CD14-positive monocyte (primary cell): ENCODE measurements around the gene PPP1R10. TPM values are rescaled to one million over a fixed set of nuclear protein-coding genes. Genes with fewer than 3 reads are reported as not detected.
A peak's percentile ranks its signal among the peaks of the same experiment; 100 is the strongest.

Source experiments
- DNase-seq, 3 donors: peaks; one replicate each; pipeline ENCODE4 v3.0.0-alpha.2; 2011 to 2022
- H2AFZ ChIP-seq: 2 replicates; pipeline ENCODE4 v1.6.0; 2012; ENCODE audit warnings: mild to moderate bottlenecking, low read depth, low read length, inconsistent platforms; ENCODE audit not compliant: insufficient read depth, poor library complexity, severe bottlenecking
- H3K27ac ChIP-seq, 2 donors: 1 replicate in 1 of 2; 2 replicates in 1 of 2; pipeline ENCODE4 v1.5.1; 2012 to 2013; ENCODE audit warnings: low read length in 2 of 2, control low read depth in 1 of 2, inconsistent platforms in 1 of 2, low read depth in 1 of 2, mild to moderate bottlenecking in 1 of 2
- H3K27me3 ChIP-seq, 2 donors: one replicate each; pipeline versions ENCODE4 v1.6.0 to v1.6.1; 2011 to 2013; ENCODE audit warnings: low read length in 2 of 2; ENCODE audit not compliant: control insufficient read depth in 2 of 2, insufficient read depth in 2 of 2
- H3K36me3 ChIP-seq, 2 donors: replicated peaks in 1 of 2; 1 replicate in 1 of 2; 2 replicates in 1 of 2; pipeline versions ENCODE4 v1.5.1 to v1.6.1; 2012 to 2013; ENCODE audit warnings: low read length in 2 of 2, control low read depth in 1 of 2, inconsistent platforms in 1 of 2, mild to moderate bottlenecking in 1 of 2; ENCODE audit not compliant: insufficient read depth in 2 of 2, control insufficient read depth in 1 of 2
- H3K4me1 ChIP-seq, 2 donors: 1 replicate in 1 of 2; 2 replicates in 1 of 2; pipeline versions ENCODE4 v1.5.1 to v1.6.1; 2012 to 2013; ENCODE audit warnings: low read length in 2 of 2, control low read depth in 1 of 2, inconsistent platforms in 1 of 2, mild to moderate bottlenecking in 1 of 2, moderate library complexity in 1 of 2; ENCODE audit not compliant: insufficient read depth in 2 of 2, control insufficient read depth in 1 of 2
- H3K4me2 ChIP-seq: replicated peaks from 2 replicates; pipeline ENCODE3; 2012; ENCODE audit warnings: low read length, moderate library complexity, mild to moderate bottlenecking; ENCODE audit not compliant: poor library complexity, severe bottlenecking; ENCODE audit errors: extremely low read depth
- H3K4me3 ChIP-seq, 3 experiments: fragments of 200-600 bp in 1 of 3; sonication (generic) in 1 of 3; replicated peaks in 1 of 3; 1 replicate in 2 of 3; 2 replicates in 1 of 3; pipeline ENCODE4 v1.5.1; 2011 to 2013; ENCODE audit warnings: low read length in 3 of 3, mild to moderate bottlenecking in 3 of 3, control low read depth in 2 of 3, low read depth in 2 of 3, inconsistent platforms in 1 of 3, moderate library complexity in 1 of 3
- H3K79me2 ChIP-seq: 2 replicates; pipeline ENCODE4 v1.6.0; 2012; ENCODE audit warnings: mild to moderate bottlenecking, control low read depth, inconsistent platforms, low read length, moderate library complexity; ENCODE audit not compliant: insufficient read depth
- H3K9ac ChIP-seq: 2 replicates; pipeline ENCODE4 v1.6.0; 2017; ENCODE audit warnings: low read length, mild to moderate bottlenecking; ENCODE audit not compliant: insufficient read depth, poor library complexity, severe bottlenecking
- H3K9me3 ChIP-seq, 2 donors: replicated peaks in 1 of 2; 1 replicate in 1 of 2; 2 replicates in 1 of 2; pipeline versions ENCODE4 v1.5.1 to v1.6.1; 2012 to 2013; ENCODE audit warnings: low read length in 2 of 2, control low read depth in 1 of 2; ENCODE audit not compliant: control insufficient read depth in 1 of 2, insufficient read depth in 1 of 2
- H4K20me1 ChIP-seq: 2 replicates; pipeline ENCODE4 v1.6.0; 2012; ENCODE audit warnings: mild to moderate bottlenecking, low read length, control low read depth, moderate library complexity; ENCODE audit not compliant: insufficient read depth
- H3K27ac Mint-ChIP-seq, 7 donors: one replicate each; pipeline ENCODE4 v1.8.0; 2020; ENCODE audit warnings: mild to moderate bottlenecking in 7 of 7, mixed read lengths in 7 of 7, moderate library complexity in 6 of 7, inconsistent platforms in 2 of 7
- H3K27me3 Mint-ChIP-seq, 3 donors: one replicate each; pipeline ENCODE4 v1.8.0; 2021 to 2022; ENCODE audit warnings: low read depth in 3 of 3, mild to moderate bottlenecking in 3 of 3, mixed read lengths in 3 of 3, moderate library complexity in 3 of 3, inconsistent platforms in 1 of 3
- H3K36me3 Mint-ChIP-seq, 2 donors: one replicate each; pipeline ENCODE4 v1.8.0; 2020; ENCODE audit warnings: mixed read lengths in 2 of 2, inconsistent platforms in 1 of 2, mild to moderate bottlenecking in 1 of 2
- H3K4me1 Mint-ChIP-seq: one replicate; pipeline ENCODE4 v1.8.0; 2020; ENCODE audit warnings: mild to moderate bottlenecking, mixed read lengths
- H3K4me3 Mint-ChIP-seq, 2 donors: one replicate each; pipeline ENCODE4 v1.8.0; 2020; ENCODE audit warnings: mild to moderate bottlenecking in 2 of 2, mixed read lengths in 2 of 2, moderate library complexity in 1 of 2
- H3K9me3 Mint-ChIP-seq, 7 donors: one replicate each; pipeline ENCODE4 v1.8.0; 2020 to 2022; ENCODE audit warnings: mixed read lengths in 7 of 7, mild to moderate bottlenecking in 6 of 7, moderate library complexity in 6 of 7, inconsistent platforms in 2 of 7
- WGBS: methylation state at CpG from one replicate; pipeline ENCODE4 v1.1.5; 2013; ENCODE audit warnings: missing lambda C conversion rate; ENCODE audit not compliant: insufficient coverage; 5-methylcytosine and 5-hydroxymethylcytosine counted together
- intact Hi-C, 2 donors: fragments of 100-400 bp; cut with micrococcal nuclease; formaldehyde crosslinking; loops; one replicate each; pipeline versions ENCODE4 v1.15.0 to v1.15.1; 2023
- polyA plus RNA-seq, 3 donors: library from polyadenylated mRNA; depleted of rRNA in 1 of 3; unstranded in 2 of 3; stranded (reverse) in 1 of 3; fragments of 300-500 nt in 2 of 3; fragments of >200 nt in 1 of 3; fragmentation: Illumina TruSeq in 2 of 3; gene quantifications; 1 replicate in 2 of 3; 2 replicates in 1 of 3; pipeline ENCODE4 v1.2.3, GENCODE V29; 2012 to 2021
- TF ChIP-seq, protein P1 (sequence below): fragments of 200-600 bp; IDR thresholded peaks from one replicate; pipeline ENCODE4 v1.8.0; 2022; ENCODE audit warnings: antibody characterized with exemption, mild to moderate bottlenecking

PPP1R10 gene
- polyA plus RNA-seq, 3 donors = 9.5 to 18.3 (median 16.4) TPM

DNA sequence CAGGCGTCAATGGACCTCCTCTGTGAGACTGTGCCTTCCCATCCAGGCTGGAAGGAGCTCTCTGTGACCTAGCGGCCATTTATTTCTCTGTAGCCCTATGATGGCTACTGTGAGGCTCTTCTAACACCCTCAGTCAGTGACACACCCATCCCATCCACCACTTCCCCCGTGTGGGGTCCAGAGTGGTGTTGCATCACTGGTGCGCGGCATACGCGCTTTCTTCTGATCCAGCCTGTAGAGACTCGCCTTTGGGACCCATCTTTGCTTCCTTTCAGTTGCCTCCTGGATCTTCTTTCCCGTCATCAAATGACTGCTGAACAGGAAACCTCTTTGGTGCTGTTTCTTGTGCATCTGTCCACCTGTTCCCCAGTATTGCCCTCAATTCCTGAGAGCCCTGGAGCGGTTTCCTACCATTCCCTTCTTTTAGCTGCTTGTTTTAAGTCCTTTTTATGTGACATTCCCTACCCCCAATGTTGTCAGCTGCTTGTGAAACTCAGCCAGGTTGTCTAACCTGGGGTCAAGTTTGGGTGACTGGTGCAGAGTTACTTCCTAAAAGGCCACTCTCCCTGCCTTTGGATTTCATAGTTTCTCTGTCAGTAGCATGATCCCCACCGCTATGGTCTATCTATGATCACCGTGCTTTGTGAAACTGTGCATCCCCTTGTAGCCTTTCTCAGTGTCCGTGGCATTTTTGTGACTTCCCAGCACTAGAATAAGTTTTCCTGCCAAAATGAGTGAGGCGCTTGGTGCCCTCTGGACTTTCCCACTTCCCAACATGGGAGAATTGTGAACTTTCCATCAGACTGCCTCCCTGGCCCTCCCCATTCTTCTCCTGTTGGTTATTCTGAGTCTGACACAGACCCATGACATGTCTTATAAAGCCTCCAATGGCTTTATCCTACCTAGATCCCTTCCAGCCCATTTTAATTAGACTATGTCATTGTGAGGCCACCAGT is 54.3 kb downstream of the PPP1R10 start:
- peaks cover 20 to 23% of the 10 kb centered on the region in 2 donors for H3K36me3 Mint-ChIP-seq
- H3K27me3 Mint-ChIP-seq = peaks cover 0 to 1% (median 0%) of the 10 kb centered on the region in 3 donors
- Histone ChIP-seq H3K79me2 (peaks cover 23% of the 10 kb centered on the region), H3K4me3 (no peak overlapping the region), H3K27ac (no peak overlapping the region), H3K4me2 (no peak overlapping the region), H4K20me1 (peaks cover 9% of the 10 kb centered on the region), H3K27me3 (no peaks in the 10 kb centered on the region), H3K9ac (no peak overlapping the region), H2AFZ (no peak overlapping the region), H3K4me1 (peaks cover 4 to 14% of the 10 kb centered on the region in 2 donors), H3K9me3 (no peaks in the 10 kb centered on the region), H3K36me3 (peaks cover 11 to 25% of the 10 kb centered on the region in 2 donors)
- H3K4me3 Mint-ChIP-seq = peak overlapping the region in 1 of 2 donors; percentile 10
- DNase-seq = no peak
- WGBS = 62% methylated on average over 13 of the region's 14 CpGs
- TF ChIP-seq, protein P1, sequence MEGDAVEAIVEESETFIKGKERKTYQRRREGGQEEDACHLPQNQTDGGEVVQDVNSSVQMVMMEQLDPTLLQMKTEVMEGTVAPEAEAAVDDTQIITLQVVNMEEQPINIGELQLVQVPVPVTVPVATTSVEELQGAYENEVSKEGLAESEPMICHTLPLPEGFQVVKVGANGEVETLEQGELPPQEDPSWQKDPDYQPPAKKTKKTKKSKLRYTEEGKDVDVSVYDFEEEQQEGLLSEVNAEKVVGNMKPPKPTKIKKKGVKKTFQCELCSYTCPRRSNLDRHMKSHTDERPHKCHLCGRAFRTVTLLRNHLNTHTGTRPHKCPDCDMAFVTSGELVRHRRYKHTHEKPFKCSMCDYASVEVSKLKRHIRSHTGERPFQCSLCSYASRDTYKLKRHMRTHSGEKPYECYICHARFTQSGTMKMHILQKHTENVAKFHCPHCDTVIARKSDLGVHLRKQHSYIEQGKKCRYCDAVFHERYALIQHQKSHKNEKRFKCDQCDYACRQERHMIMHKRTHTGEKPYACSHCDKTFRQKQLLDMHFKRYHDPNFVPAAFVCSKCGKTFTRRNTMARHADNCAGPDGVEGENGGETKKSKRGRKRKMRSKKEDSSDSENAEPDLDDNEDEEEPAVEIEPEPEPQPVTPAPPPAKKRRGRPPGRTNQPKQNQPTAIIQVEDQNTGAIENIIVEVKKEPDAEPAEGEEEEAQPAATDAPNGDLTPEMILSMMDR = no peak
- peaks cover 13% of the 10 kb centered on the region for H3K4me1 Mint-ChIP-seq
- H3K27ac Mint-ChIP-seq = peak overlapping the region in 3 of 7 donors; percentile 23 to 55 (median 43)
- intact Hi-C loops = no loop called here
- no peaks in the 10 kb centered on the region for H3K9me3 Mint-ChIP-seq

DNA sequence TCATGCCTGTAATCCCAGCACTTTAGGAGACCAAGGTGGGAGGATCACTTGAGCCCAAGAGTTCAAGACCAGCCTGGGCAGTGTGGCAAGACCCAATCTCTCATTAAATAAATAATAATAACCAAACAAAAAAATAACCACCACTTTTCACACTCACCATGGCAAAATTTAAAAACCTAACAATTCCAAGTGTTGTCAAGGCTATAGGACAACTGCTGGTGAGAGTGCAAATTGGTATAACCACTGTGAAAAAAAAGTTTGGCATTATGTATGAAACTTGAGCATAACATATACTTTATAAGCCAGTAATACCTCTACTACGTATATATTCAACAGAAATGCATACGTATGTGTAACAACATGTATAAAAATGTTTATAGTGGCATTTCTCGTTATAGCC is 56.1 kb downstream of the PPP1R10 start:
- H3K9me3 ChIP-seq = no peaks in the 10 kb centered on the region
- no peak overlapping the region for H2AFZ ChIP-seq
- no CpG with 5 or more reads among the region's 3 CpGs for WGBS
- H3K9ac ChIP-seq = no peak overlapping the region
- H3K36me3 ChIP-seq = peaks cover 11 to 25% of the 10 kb centered on the region in 2 donors
- no peaks in the 10 kb centered on the region for H3K27me3 ChIP-seq
- Mint-ChIP-seq H3K4me1 (peaks cover 15% of the 10 kb centered on the region), H3K27ac (no peak overlapping the region), H3K4me3 (no peak overlapping the region), H3K27me3 (peaks cover 0 to 2% (median 0%) of the 10 kb centered on the region in 3 donors), H3K9me3 (no peaks in the 10 kb centered on the region), H3K36me3 (peaks cover 20 to 23% of the 10 kb centered on the region in 2 donors)
- no peak overlapping the region for H3K4me3 ChIP-seq
- intact Hi-C loops = no loop called here
- no peak overlapping the region for H3K27ac ChIP-seq
- TF ChIP-seq, protein P1 = no peak
- no peak overlapping the region for H3K4me2 ChIP-seq
- peaks cover 9% of the 10 kb centered on the region for H4K20me1 ChIP-seq
- peaks cover 30% of the 10 kb centered on the region for H3K79me2 ChIP-seq
- no peak for DNase-seq
- H3K4me1 ChIP-seq = peaks cover 9 to 21% of the 10 kb centered on the region in 2 donors
